Lower leg skin (tissue), 4 donors: ENCODE data around the gene PLA2G7. TPM values are rescaled to one million over a fixed set of nuclear protein-coding genes. Genes with fewer than 3 reads are reported as not detected.

Experiments used
- DNase-seq, 2 donors: peaks; one replicate each; pipeline ENCODE4 v3.0.0-alpha.2; 2019; ENCODE audit warnings: low spot score in 2 of 2
- H3K4me3 ChIP-seq: fragments of 200-600 bp; sonication (generic); 2 replicates; pipeline ENCODE4 v1.5.1; 2017; ENCODE audit warnings: mild to moderate bottlenecking, low read depth; ENCODE audit not compliant: poor library complexity, severe bottlenecking
- POLR2A ChIP-seq, 2 donors: fragments of 450-650 bp; IDR thresholded peaks; one replicate each; pipeline ENCODE4 v1.6.1; 2016 to 2017; ENCODE audit warnings: antibody characterized with exemption in 2 of 2, mild to moderate bottlenecking in 1 of 2, moderate library complexity in 1 of 2
- WGBS, 2 donors: methylation state at CpG; one replicate each; pipeline ENCODE4 v1.1.5; 2018; 5-methylcytosine and 5-hydroxymethylcytosine counted together
- intact Hi-C: fragments of 100-400 bp; cut with DNase I; formaldehyde crosslinking; loops from one replicate; pipeline ENCODE4 v1.15.0; 2023; ENCODE audit warnings: low total_unique reads
- total RNA-seq, 4 donors: library from RNA; depleted of rRNA; stranded (reverse); fragments of >200 nt; gene quantifications; one replicate each; pipeline ENCODE4 v1.1.0, GENCODE V29; 2016
- TF ChIP-seq, protein P1 (sequence below), 3 donors: fragments of 450-650 bp; IDR thresholded peaks; one replicate each; pipeline ENCODE4 v1.5.1; 2016; ENCODE audit warnings: antibody characterized with exemption in 3 of 3, mild to moderate bottlenecking in 3 of 3, moderate library complexity in 2 of 3

Gene PLA2G7
- total RNA-seq, 4 donors from 2014 or later, result 0.61 to 7.1 (median 2.0) TPM

- no peak for TF ChIP-seq POLR2A (IDR thresholded peaks at IDR 0.05)
- TF ChIP-seq, protein P1, sequence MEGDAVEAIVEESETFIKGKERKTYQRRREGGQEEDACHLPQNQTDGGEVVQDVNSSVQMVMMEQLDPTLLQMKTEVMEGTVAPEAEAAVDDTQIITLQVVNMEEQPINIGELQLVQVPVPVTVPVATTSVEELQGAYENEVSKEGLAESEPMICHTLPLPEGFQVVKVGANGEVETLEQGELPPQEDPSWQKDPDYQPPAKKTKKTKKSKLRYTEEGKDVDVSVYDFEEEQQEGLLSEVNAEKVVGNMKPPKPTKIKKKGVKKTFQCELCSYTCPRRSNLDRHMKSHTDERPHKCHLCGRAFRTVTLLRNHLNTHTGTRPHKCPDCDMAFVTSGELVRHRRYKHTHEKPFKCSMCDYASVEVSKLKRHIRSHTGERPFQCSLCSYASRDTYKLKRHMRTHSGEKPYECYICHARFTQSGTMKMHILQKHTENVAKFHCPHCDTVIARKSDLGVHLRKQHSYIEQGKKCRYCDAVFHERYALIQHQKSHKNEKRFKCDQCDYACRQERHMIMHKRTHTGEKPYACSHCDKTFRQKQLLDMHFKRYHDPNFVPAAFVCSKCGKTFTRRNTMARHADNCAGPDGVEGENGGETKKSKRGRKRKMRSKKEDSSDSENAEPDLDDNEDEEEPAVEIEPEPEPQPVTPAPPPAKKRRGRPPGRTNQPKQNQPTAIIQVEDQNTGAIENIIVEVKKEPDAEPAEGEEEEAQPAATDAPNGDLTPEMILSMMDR (IDR thresholded peaks at IDR 0.05), result no peak
- 58 to 73% methylated on average over 4 of the region's 4 CpGs for WGBS, 2 donors
- no peak overlapping the region for H3K4me3 ChIP-seq
- no peak for DNase-seq
- intact Hi-C loops, result no loop called here
Observed at GRCh38 chr6:46730921-46731461, 4.2 kb downstream of the PLA2G7 start.

DNA sequence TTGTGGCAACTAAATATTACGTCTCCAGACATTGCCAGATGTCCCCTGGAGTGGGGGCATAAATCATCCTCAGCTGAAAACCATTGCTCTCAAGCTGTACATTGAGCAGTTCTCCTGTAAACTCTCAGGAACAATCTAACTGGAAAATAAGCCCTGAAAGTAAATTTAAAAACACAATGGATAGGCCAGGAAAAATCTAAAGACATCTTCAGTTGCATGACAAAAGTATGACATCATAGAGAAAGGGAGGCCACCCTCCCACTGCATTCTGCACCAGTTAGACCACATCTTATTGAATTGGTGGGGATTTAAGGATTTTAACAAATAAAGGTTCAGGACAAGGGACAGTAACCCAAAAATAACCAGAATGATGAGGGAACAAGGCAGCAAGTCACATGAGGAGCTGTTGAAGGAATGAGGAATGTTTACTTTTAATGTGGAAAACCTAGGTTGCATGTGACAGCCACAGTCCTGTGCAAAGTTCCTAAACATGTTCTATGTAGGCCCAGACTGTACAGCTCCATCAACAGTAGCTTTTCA, 5.3 kb downstream of the PLA2G7 start:
- WGBS, 2 donors, result 64 to 86% methylated on average over 1 of the region's 1 CpG
- no peak for TF ChIP-seq POLR2A (IDR thresholded peaks at IDR 0.05)
- TF ChIP-seq, protein P1 (IDR thresholded peaks at IDR 0.05), result no peak
- intact Hi-C loops, result no loop called here
- DNase-seq, result no peak
- H3K4me3 ChIP-seq, result no peak overlapping the region

DNA sequence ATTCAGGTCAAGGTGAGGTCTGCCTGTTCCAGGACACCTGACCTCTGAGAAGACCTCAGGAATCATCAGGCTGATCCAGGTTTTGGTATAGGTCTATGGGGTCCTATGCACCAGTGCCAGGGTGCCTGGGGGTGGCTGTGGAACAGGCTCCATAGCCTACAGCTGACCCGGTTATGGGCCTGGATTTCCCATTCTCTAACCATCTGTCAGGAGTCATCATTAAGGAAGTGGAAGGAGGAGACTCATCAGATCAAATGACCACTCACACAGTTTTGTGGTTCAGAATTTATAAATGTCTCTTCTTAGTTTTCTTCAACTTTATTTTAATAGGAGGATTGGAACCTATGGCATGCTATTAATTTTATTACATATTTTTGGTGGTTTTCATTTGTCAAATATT, 14.8 kb downstream of the PLA2G7 start:
- TF ChIP-seq POLR2A (IDR thresholded peaks at IDR 0.05), result no peak
- TF ChIP-seq, protein P1 (IDR thresholded peaks at IDR 0.05), result no peak
- intact Hi-C loops, result no loop called here
- DNase-seq, result no peak
- 81 to 94% methylated on average over 1 of the region's 1 CpG for WGBS, 2 donors
- no peak overlapping the region for H3K4me3 ChIP-seq

DNA sequence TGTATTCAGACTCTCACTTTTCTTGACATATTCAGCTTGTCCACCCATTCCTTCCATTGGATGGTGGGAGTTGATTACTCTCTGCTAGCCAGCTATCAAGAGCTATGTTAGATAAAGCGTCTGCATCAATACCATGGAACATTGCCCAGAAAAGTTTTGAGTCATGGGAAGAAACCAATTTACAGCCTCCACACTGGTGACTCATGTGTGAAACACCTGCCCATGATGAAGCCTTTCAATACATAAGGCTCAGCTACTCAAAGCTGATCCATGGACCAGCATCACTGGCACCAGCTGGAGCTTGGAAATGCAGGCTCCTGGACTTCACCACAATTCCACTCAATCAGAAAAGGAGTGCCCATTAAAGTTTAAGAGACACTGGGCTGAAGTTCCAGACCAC, 16.1 kb downstream of the PLA2G7 start:
- no peak overlapping the region for H3K4me3 ChIP-seq
- intact Hi-C loops, result no loop called here
- DNase-seq, result no peak
- TF ChIP-seq POLR2A (IDR thresholded peaks at IDR 0.05), result no peak
- TF ChIP-seq, protein P1 (IDR thresholded peaks at IDR 0.05), result no peak
- 22 to 25% methylated on average over 1 of the region's 1 CpG for WGBS, 2 donors

DNA sequence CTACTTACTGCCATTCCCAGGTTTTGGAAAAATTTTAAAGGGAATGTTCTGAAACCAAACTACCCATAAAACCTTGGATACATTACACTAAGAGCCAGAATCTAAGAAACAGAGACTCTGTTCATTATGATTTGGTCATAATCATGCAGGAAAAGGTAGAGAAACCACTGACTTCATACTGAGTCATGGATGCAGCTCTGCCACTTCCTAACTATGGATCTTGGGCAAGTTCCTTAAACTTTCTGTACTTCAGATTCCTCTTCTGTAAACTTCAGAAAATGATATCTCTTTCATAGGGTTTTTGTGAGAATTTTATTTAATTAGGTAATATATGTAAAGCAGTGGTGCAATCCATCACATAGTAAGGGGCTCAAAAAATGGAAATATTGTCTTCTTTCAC, 20.0 kb downstream of the PLA2G7 start:
- no peak for TF ChIP-seq POLR2A (IDR thresholded peaks at IDR 0.05)
- H3K4me3 ChIP-seq, result no peak overlapping the region
- intact Hi-C loops, result no loop called here
- no peak for DNase-seq

- DNase-seq, result no peak
- intact Hi-C loops, result no loop called here
- no peak overlapping the region for H3K4me3 ChIP-seq
- no peak for TF ChIP-seq POLR2A (IDR thresholded peaks at IDR 0.05)
- TF ChIP-seq, protein P1 (IDR thresholded peaks at IDR 0.05), result no peak
- 78 to 91% methylated on average over 1 of the region's 1 CpG for WGBS, 2 donors
Observed at GRCh38 chr6:46711491-46711890, 23.7 kb downstream of the PLA2G7 start.
